ENCODE data around the gene LRIT3.

Gene LRIT3

DNA sequence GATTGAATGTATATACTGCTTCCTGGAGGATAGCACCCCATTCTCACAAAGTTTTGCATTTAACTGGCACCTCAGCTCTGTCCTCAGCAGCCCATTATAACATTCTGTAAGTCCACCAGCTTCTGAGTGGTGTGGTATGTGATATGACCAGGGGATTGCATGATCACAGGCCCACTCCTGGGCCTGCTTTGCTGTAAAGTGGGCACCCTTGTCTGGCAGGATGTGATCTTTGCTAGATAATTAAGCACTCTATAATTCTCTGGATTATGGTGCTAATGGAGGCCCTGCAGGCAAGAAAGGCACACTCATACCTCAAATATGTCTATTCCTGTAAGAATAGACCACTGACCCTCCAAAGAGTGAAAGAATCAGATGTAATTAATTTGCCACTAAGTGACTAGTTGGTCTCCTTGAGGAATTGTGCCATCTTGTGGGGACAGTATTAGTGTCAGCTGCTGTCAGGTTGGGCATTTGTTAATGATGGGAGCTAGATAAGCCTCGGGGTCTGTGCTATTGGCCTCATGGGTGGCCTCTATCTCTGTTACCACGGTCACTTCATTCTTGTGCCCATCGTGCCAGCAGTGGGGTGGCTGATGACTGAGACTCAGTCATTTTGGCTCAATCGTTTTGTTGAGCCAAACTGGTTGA is 43.9 kb upstream of the LRIT3 start:
- TF ChIP-seq TAF1 (IDR thresholded peaks at IDR 0.05; ENCODE audit: borderline replicate concordance, insufficient read depth, low read length) (no peak), FOXP2 (optimal IDR thresholded peaks at IDR 0.05; ENCODE audit: borderline replicate concordance, extremely low read depth, extremely low read length, insufficient read depth) (no peak), SIN3A (IDR thresholded peaks at IDR 0.05; ENCODE audit: borderline replicate concordance, insufficient read depth, low read length) (no peak), POLR2AphosphoS5 (IDR thresholded peaks at IDR 0.05; ENCODE audit: low read depth, low read length) (no peak)
- TF ChIP-seq, protein P1, sequence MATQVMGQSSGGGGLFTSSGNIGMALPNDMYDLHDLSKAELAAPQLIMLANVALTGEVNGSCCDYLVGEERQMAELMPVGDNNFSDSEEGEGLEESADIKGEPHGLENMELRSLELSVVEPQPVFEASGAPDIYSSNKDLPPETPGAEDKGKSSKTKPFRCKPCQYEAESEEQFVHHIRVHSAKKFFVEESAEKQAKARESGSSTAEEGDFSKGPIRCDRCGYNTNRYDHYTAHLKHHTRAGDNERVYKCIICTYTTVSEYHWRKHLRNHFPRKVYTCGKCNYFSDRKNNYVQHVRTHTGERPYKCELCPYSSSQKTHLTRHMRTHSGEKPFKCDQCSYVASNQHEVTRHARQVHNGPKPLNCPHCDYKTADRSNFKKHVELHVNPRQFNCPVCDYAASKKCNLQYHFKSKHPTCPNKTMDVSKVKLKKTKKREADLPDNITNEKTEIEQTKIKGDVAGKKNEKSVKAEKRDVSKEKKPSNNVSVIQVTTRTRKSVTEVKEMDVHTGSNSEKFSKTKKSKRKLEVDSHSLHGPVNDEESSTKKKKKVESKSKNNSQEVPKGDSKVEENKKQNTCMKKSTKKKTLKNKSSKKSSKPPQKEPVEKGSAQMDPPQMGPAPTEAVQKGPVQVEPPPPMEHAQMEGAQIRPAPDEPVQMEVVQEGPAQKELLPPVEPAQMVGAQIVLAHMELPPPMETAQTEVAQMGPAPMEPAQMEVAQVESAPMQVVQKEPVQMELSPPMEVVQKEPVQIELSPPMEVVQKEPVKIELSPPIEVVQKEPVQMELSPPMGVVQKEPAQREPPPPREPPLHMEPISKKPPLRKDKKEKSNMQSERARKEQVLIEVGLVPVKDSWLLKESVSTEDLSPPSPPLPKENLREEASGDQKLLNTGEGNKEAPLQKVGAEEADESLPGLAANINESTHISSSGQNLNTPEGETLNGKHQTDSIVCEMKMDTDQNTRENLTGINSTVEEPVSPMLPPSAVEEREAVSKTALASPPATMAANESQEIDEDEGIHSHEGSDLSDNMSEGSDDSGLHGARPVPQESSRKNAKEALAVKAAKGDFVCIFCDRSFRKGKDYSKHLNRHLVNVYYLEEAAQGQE (IDR thresholded peaks at IDR 0.05; ENCODE audit: insufficient read depth in 1 of 2, low read depth in 2 of 2, low read length in 2 of 2), result no peak

DNA sequence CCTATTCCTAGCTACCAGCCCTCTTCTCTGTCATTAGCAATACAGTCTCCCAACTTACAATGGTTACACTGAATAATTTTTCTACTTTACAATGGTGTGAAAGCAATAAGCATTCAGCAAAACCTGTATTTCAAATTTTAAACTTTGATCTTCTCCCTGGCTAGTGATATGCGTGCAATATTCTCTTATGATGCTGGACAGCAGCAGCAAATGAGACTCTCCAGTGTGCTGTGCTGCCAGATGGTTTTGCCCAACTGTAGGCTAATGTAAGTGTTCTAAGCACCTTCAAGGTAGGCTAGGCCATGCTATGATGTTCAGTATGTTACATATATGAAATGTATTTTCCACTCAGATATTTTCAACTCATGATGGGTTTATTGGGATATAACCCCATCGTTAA is 38.3 kb upstream of the LRIT3 start:
- no peak for TF ChIP-seq TAF1 (IDR thresholded peaks at IDR 0.05; ENCODE audit: borderline replicate concordance, insufficient read depth, low read length)
- TF ChIP-seq, protein P1 (IDR thresholded peaks at IDR 0.05; ENCODE audit: insufficient read depth in 1 of 2, low read depth in 2 of 2, low read length in 2 of 2), result peak in 1 of 2 experiments; percentile 62; a peak in 1 of 4 replicates

DNA sequence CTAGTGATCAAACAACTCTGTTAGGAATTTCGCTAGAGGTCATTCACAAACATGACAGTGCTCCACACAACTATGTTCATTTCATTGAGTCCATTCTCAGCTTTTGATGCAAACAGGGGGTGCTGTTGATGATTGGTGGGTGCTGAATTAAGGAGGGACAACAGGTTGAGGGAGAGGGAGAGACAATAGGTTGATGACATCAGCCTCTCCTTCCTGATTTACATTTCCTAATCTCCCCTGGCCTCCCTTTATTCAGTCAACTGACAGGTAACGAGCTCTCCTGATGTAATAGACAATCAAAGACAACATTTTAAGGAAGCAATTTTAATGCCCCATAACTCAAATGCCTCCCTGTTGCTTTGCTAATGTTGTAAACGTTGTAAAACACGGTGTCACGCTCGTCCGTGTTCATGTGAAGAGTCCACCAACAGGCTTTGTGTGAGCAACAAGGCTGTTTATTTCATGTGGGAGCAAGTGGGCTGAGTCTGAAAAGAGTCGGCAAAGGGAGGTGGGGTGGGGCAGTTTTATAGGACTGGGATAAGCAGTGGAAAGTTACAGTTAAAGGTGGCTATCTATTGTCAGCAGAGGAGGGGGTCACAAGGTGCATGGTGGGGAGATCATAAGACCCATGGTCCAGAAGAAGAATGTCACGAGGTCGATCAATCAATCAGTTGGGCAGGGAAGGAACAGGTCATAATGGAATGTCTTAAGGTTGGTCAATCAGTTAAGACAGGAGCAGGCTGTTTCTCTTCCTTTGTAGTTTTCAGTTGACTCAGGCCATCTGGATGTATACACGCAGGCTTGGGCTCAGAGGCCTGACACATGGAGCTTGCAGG is 37.1 kb upstream of the LRIT3 start:
- TF ChIP-seq POLR2AphosphoS5 (IDR thresholded peaks at IDR 0.05; ENCODE audit: low read depth, low read length), result no peak

DNA sequence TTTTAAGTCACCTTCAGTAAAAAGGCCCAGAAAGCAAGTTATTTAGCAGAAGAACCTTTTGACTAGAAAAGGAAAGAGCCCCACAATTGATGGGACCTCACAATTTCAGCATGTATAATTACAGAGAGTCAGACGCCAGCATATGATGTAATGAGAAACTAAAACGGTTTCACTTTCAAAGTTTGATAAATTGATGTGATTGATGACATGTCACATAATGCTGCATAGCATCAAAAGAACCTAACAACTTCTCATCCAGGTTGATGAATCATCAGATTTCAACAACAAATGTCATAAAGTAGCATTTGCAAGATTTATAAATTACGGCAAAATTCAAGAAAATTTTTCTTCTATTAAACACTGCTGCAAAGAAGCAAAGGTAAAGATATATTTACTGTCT is 36.2 kb upstream of the LRIT3 start:
- no peak for TF ChIP-seq FOXP2 (optimal IDR thresholded peaks at IDR 0.05; ENCODE audit: borderline replicate concordance, extremely low read depth, extremely low read length, insufficient read depth)

DNA sequence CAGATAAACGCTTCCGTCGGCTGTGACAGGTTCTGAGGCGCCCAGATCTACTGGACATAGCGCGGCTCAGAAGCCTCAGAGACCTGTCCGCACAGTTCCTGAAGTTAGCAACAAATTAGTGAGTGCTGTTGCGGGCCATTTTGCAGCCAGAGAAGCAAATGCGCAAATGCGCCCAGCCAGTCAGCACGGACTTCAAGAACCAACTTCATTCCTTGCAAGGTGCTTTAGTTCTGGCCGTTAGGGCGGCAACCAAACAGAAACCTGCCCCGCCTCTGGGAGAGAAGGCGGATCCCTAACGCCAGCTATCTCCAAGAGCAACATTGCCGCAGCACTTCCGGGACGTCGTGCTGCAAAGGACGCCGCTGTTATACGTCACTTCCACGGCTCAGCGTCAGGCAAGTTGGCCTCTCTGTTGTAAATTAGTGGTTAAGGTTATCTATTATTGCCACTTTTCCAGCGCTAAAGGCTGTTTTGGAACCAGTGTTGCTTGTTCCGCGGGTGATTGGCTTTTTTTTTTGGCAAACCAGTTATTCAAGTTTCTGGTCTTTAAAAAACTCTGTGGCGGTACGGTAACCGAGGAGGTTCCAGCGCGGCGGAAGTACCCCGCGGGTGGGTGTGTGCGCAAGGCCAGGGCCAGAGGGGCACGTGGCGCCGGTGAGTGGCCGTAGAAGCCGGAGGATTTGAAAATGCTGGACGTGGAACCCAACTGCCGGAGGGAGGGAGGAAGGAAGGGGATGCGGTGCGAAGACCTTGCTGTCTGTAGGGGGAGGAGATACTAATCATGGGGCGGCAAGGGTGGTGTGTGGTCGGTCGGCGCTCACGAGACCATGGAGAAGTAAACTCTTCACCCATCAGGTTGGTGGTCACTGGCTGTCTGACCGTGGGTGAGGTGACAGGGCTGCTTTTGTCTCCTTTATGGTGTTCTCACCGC is 32.5 kb upstream of the LRIT3 start, which contains the start of gene GAR1:
GAR1 (plus strand) TSS at position 612 of the 931 bp plus-strand sequence. CDS start 403 bp downstream, outside the sequence.
- TF ChIP-seq TAF1 (IDR thresholded peaks at IDR 0.05; ENCODE audit: borderline replicate concordance, insufficient read depth, low read length) (peak; percentile 53; the same call in 1 of the 2 replicates), SIN3A (IDR thresholded peaks at IDR 0.05; ENCODE audit: borderline replicate concordance, insufficient read depth, low read length) (peak; percentile 91; the same call in 1 of the 2 replicates), FOXP2 (optimal IDR thresholded peaks at IDR 0.05; ENCODE audit: borderline replicate concordance, extremely low read depth, extremely low read length, insufficient read depth) (no peak), POLR2AphosphoS5 (IDR thresholded peaks at IDR 0.05; ENCODE audit: low read depth, low read length) (peak; percentile 65)
- TF ChIP-seq, protein P1 (IDR thresholded peaks at IDR 0.05; ENCODE audit: insufficient read depth in 1 of 2, low read depth in 2 of 2, low read length in 2 of 2), result no peak
